Keratinocyte (primary cell): ENCODE data around the gene C16orf46.

Experiments used
- EZH2 ChIP-seq: IDR thresholded peaks from one replicate; pipeline ENCODE4 v1.6.1; 2012; ENCODE audit warnings: inconsistent platforms, mild to moderate bottlenecking, low read length, moderate library complexity
- TF ChIP-seq, protein P1 (sequence below), 3 experiments: IDR thresholded peaks in 1 of 3; conservative IDR thresholded peaks in 1 of 3; optimal IDR thresholded peaks in 1 of 3; 2 replicates in 2 of 3; 3 replicates in 1 of 3; pipeline versions ENCODE3 to v1.5.1; 2011; ENCODE audit warnings: low read length in 3 of 3, mild to moderate bottlenecking in 3 of 3, moderate library complexity in 2 of 3, control low read depth in 1 of 3, inconsistent platforms in 1 of 3; ENCODE audit not compliant: insufficient read depth in 2 of 3; ENCODE audit errors: extremely low read depth in 1 of 3

DNA sequence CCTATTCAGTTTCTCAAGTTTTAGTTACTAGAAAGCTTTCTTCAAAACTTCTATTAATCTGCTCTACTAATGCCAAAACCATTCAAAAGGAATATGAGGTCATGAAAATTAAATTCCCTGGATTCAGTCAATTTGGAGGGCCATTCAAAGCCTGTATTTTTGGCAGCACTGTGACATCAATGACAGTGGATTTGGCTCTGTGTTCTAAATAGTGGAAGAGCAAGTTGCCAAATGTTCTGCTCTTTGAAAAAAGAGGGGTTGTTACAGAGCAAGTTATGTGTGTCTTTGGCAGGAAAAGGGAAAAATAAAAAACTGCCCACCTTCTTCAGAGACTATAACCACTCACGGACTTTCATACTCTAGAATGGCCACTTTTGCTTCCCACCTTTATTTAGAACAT, 3.2 kb upstream of the C16orf46 start:
- TF ChIP-seq, protein P1, sequence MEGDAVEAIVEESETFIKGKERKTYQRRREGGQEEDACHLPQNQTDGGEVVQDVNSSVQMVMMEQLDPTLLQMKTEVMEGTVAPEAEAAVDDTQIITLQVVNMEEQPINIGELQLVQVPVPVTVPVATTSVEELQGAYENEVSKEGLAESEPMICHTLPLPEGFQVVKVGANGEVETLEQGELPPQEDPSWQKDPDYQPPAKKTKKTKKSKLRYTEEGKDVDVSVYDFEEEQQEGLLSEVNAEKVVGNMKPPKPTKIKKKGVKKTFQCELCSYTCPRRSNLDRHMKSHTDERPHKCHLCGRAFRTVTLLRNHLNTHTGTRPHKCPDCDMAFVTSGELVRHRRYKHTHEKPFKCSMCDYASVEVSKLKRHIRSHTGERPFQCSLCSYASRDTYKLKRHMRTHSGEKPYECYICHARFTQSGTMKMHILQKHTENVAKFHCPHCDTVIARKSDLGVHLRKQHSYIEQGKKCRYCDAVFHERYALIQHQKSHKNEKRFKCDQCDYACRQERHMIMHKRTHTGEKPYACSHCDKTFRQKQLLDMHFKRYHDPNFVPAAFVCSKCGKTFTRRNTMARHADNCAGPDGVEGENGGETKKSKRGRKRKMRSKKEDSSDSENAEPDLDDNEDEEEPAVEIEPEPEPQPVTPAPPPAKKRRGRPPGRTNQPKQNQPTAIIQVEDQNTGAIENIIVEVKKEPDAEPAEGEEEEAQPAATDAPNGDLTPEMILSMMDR (optimal IDR thresholded peaks at IDR 0.05 in 1 of 3, IDR thresholded peaks at IDR 0.05 in 1 of 3, conservative IDR thresholded peaks at IDR 0.05 in 1 of 3; ENCODE audit: extremely low read depth in 1 of 3, insufficient read depth in 2 of 3, low read length in 3 of 3): no peak
- no peak for TF ChIP-seq EZH2
